ENCODE data around the gene LGALS3BP.

Gene LGALS3BP

DNA sequence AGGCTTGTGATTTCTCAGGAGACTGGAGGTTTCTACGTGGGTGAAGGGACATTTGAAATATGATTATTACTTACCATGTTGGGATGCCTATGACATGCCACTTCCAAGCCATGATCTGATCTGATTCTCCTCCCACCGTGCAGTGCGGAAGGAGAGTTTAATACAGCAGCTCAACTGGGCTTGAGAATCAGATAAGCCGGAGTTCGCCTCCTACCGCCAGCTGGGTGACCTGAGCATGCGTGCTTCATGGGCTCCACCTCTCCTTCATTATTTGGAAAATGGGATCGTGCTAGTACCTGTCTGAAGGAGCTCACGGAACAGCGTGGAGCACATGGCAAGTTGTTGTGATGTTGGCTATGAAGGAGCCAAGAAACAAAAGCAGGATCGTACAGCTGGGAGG, 42.2 kb downstream of the LGALS3BP start:
- Mint-ChIP-seq H3K36me3 (ENCODE audit: low read depth) (no peaks in the 10 kb centered on the region), H3K9me3 (no peaks in the 10 kb centered on the region), H3K4me1 (ENCODE audit: low read depth) (peaks cover 8% of the 10 kb centered on the region), H3K27ac (no peak overlapping the region), H3K27me3 (no peaks in the 10 kb centered on the region), H3K4me3 (no peak overlapping the region)

DNA sequence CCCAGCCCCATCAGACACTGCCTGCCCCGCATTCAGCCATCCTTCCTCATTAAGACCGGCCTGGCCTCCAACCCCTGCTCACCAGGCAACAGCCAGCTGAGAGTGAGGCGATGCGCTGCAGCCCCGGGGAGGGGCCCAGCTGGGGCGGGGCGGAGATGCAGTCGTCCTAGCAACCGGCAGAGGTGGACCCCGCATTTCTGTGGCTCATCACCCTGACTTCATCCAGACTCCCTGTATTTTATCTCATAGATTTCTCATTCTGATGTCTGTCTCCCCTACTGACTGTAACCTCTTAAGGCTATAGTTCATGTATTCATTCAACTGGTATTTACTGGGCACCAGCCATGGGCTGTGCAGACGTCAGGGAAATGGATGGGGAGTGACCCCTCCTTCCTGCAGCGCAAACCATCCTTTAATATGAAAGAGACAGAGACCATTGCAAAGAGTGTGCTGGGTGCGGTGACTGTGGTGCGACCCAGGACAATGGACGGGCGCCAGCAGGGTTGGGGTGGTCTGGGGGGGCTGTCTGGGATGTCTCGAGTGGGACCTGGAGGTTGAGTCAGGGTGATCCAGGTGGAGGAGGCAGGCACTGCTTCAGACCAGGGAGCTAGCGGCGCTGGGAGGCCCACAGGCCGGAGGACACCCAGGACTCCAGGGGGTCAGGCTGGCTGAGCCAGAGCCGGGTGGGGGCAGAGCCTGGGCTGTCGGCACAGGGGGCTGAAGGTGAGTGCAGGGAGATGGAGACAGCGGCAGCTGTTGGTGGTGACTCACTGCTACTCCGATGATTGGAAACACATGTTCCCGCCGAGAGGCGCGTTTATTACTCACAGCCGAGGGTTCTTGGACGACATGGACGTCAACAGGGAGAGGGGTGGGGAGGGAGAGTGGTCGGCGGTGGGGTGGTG, 44.1 kb downstream of the LGALS3BP start:
- no peaks in the 10 kb centered on the region for H3K36me3 Mint-ChIP-seq (ENCODE audit: low read depth)
- peaks cover 8% of the 10 kb centered on the region for H3K4me1 Mint-ChIP-seq (ENCODE audit: low read depth)
- H3K4me3 Mint-ChIP-seq: no peak overlapping the region
- no peaks in the 10 kb centered on the region for H3K9me3 Mint-ChIP-seq
- H3K27me3 Mint-ChIP-seq: no peaks in the 10 kb centered on the region
- no peak overlapping the region for H3K27ac Mint-ChIP-seq

DNA sequence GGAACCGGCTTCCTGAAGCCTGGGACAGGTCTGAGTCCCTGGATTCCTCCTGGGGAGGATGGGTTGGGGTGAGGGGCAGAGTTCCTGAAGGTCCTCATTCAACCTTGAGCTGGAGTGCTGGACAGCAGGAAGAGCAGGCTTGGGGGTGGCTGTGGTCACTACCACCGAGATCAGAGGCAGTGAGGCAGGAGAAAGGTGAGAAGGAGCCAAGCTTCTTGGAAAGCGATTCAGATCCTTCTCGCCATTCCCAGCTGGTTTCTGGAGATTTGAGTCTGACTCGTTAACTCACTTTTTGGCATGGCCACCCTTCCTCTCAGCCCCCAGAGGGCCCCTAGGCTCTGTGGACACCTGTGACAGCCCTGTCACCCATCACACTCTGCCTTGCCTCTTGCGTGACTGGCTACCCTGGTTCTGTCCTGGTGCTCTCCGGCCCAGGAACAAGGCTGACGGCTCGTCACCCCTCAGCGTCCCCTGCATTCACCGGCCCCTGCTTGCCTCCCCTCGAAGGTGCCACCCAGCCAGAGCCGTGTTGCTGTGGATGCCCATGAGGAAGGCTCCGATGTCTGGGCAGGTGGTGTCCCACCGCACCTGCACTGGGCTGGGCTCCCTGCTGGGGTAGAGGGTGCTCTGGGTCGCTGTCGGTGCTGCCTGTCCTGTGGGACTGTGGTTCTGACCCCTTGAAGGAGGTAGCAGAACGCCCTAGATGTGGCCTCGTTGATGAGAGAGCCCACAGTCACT, 44.9 kb downstream of the LGALS3BP start:
- no peaks in the 10 kb centered on the region for H3K9me3 Mint-ChIP-seq
- H3K36me3 Mint-ChIP-seq (ENCODE audit: low read depth): no peaks in the 10 kb centered on the region
- H3K4me1 Mint-ChIP-seq (ENCODE audit: low read depth): peaks cover 8% of the 10 kb centered on the region
- H3K4me3 Mint-ChIP-seq: no peak overlapping the region
- no peaks in the 10 kb centered on the region for H3K27me3 Mint-ChIP-seq
- peak overlapping the region; percentile 55 for H3K27ac Mint-ChIP-seq

DNA sequence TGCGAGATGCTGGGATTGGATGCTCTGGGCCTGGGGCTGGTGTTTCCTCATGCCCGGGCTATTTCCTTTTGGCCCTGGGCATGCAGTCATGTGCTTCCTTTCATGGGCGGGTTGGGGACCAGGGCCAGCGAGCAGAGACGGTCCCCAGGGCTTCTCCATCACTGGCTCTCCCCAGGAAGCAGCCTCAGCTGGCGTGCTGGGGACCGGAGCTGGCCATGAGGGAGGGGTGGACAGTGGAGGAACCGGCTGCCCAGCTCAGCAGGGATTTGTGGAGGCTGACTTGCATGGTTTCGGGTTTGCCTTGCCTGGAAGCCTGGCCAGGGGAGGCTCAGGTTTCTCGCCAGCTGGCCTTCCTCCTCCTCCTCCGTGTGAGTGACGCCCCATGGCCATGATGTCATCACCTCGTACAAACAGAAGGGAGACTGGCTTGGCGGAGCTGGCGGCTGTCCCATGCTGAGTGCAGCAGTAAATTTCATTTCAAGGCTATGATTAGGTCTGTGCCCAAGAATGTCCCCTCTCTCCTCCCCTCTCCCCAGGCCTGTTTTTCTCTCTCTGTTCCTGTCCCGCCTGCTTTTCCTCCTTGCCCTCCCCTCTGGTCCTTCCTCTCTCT, 45.7 kb downstream of the LGALS3BP start:
- H3K27ac Mint-ChIP-seq: peak overlapping the region; percentile 55

DNA sequence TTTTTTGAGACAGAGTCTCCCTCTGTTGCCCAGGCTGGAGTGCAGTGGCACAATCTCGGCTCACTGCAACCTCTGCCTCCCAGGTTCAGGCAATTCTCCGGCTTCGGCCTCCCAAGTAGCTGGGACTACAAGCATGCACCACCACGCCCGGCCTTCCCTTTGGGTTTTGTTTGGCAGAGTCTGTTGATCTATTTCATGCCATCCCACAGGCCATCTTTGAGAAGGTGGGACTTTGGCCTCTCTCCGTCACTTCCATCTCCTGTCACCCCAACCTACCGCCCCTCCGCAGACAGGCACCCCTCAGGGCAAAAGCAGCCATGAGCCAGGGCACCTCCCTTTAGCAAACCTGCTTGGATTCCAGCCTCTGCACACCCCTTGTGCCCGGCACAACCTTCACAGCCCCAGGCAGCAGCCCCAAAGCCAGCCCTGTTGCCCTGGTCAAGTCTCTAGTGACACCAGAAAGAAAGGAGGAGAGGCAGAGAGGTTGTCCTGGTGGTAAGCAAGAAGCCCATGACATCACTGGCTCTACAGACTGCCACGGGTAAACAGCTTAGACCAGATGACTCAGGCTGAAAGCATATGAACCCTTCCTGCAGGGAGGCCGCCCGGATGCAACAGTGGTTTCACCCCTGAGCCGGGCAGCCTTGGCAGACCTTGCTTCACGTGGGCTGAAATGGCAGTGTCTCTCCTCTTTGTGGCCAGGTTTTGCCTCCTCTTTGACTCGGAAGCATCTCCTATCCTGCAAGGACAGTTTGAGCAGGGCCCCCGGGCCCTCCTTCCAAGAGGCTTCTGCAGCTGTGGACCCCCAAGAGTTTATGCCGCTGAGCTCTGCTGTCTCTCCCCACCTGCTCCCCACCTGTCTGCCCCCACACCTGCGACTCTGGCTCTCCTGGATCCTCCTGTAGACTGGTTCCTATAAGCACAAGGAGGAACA, 46.4 kb downstream of the LGALS3BP start:
- H3K4me1 Mint-ChIP-seq (ENCODE audit: low read depth): peaks cover 8% of the 10 kb centered on the region
- H3K27ac Mint-ChIP-seq: no peak overlapping the region
- H3K9me3 Mint-ChIP-seq: no peaks in the 10 kb centered on the region
- H3K27me3 Mint-ChIP-seq: no peaks in the 10 kb centered on the region
- no peak overlapping the region for H3K4me3 Mint-ChIP-seq
- H3K36me3 Mint-ChIP-seq (ENCODE audit: low read depth): no peaks in the 10 kb centered on the region

More for the DNA sequence above, 45.7 kb downstream of the LGALS3BP start:
- H3K4me3 Mint-ChIP-seq: no peak overlapping the region
- H3K9me3 Mint-ChIP-seq: no peaks in the 10 kb centered on the region
- H3K36me3 Mint-ChIP-seq (ENCODE audit: low read depth): no peaks in the 10 kb centered on the region
- H3K4me1 Mint-ChIP-seq (ENCODE audit: low read depth): peaks cover 8% of the 10 kb centered on the region
- no peaks in the 10 kb centered on the region for H3K27me3 Mint-ChIP-seq

DNA sequence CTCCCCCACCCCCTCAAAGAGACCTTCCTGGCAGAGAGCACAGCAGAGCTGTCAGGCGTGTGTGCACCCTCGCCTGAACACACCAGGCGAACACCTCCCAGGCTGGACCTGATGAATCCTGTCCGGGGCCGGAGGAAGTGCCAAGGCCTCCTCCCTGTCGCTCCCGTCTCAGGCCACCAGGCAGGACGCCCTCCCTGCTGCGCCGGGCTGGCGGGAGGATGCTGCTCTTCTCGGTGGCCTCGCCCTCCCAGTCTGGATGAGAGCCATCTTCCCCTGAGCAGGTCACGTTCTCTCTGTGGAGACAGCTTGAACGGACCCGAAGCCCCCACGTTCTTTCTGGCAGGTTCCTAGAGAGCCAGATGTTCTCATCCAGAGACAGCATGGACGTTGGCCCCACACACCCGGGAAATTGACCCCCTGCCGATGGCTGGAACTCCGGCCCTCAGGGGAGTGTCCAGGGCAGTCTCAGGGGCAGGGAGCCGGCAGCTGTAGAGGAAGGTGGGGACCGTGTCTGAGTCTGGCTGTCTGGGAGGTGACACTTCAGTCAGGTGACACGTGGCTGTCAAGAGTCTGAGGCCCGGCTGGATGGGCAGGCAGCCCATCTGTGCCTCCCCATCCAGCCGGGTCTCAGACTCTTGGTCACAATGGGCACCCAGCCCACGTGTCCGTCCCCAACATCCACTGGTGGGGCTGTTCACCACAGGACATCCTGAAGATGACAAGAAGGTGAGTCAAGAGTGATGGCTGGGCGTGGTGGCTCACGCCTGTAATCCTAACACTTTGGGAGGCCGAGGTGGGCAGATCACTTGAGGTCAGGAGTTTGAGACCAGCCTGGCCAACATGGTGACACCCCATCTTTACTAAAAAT, 49.6 kb downstream of the LGALS3BP start:
- Mint-ChIP-seq H3K9me3 (no peaks in the 10 kb centered on the region), H3K4me1 (ENCODE audit: low read depth) (peaks cover 8% of the 10 kb centered on the region), H3K36me3 (ENCODE audit: low read depth) (no peaks in the 10 kb centered on the region)

DNA sequence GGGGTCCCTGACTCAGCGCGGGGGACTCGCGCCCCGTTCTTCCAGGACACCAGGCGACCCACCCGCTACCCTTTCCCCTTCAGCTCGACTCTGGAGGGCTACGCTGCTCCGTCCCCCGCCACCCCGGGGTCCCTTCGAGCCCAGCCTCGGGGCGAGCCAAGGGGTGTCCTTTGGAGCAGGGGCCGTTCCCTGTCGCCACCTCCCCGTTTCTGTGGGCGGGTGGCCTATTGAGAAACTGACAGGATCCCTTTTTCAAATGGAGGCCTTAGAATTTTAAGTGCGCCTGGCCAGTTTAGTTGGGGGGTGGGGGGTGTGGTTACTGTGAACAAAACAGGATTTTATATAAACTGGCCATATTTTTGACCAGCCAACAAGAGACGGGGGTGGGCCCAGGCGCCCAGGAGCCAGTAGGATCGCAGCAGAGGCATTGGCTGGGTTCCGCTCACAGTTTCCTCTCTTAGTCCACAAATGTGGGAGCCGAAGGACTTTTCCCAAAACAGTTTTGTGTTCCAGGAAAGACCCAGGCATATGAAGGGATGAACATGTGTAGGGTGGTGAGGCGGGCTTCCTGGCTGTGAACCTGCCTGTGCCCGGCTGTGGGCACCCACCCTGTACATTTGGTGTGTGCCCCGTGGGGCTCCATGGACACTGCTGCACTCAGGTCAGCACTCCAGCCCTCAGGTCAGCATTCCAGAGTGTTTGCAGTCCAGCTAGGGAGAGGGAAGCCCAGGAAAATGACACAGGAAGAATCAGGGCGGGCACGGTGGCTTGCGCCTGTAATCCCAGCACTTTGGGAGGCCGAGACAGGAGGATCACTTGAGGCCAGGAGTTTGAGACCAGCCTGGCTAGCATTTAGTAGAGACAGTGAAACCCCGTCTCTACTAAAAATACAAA, 53.8 kb downstream of the LGALS3BP start:
- H3K27ac Mint-ChIP-seq: no peak overlapping the region
- H3K27me3 Mint-ChIP-seq: peaks cover 8% of the 10 kb centered on the region
- H3K36me3 Mint-ChIP-seq (ENCODE audit: low read depth): no peaks in the 10 kb centered on the region
- H3K4me3 Mint-ChIP-seq: no peak overlapping the region
- H3K4me1 Mint-ChIP-seq (ENCODE audit: low read depth): peaks cover 13% of the 10 kb centered on the region
- no peaks in the 10 kb centered on the region for H3K9me3 Mint-ChIP-seq

More for the DNA sequence above, 49.6 kb downstream of the LGALS3BP start:
- Mint-ChIP-seq H3K4me3 (no peak overlapping the region), H3K27ac (no peak overlapping the region), H3K27me3 (peaks cover 8% of the 10 kb centered on the region)

DNA sequence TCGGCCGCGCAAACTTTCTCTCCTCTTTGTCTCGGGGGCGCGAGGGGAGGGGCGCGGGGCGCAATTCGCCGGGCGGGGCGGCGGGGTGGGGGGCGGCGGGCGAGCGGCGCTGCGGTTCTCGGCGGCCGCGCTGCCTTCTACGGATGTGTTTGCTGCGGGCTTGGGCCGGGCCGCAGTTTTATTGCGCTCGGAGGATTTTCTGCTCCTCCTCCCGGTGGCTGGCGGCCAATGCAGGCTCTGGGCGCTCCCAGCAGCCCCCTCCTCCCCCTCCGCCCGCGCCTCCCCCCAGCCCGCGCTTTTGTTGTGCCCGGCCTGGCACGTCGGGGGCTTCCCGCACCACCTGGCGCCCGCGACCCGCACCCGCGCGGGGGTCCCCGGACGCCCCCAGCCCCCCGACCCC, 54.5 kb downstream of the LGALS3BP start, which contains the start of gene TIMP2:
Gene TIMP2, minus strand, starts transcription at position 154 of the 400 bp plus-strand sequence. CDS start 299 bp downstream, outside the sequence.
- Mint-ChIP-seq H3K4me1 (ENCODE audit: low read depth) (peaks cover 13% of the 10 kb centered on the region), H3K27me3 (peaks cover 8% of the 10 kb centered on the region), H3K36me3 (ENCODE audit: low read depth) (no peaks in the 10 kb centered on the region), H3K9me3 (no peaks in the 10 kb centered on the region), H3K4me3 (peak within 1 kb of the TSS; percentile 55), H3K27ac (no peak within 1 kb of the TSS)

DNA sequence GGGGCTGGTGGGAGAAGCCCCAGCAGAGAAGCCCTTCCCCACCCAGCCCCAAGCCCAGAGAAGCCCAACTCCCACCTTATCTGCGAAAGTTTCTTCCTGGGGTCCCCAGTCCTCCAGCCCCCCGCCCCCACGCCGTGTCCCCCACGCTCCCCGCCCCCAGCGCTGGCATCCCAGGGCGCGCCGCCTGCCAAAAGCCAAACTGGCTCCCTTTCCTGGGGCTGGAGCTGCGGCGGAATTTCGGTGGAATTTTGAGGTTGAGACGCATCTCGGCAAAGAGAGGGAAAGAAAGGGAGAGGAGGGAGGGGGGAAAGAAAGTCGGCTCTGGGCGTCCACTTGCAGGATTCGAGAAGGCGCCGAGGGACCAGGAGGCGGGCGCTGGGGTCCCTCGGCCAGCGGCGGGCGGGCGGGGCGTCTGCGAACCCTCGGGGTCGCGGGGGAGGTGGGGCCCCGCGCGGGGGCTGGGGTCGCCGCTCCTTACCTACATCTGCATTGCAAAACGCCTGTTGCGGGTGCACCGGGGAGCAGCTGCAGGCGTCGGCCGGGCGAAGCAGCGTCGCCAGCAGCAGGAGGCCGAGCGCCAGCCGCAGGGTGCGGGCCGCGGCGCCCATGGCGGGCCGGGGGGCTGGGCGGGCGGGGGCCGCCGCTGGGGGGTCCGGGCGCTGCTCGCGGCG, 55.1 kb downstream of the LGALS3BP start:
- Mint-ChIP-seq H3K4me1 (ENCODE audit: low read depth) (peaks cover 13% of the 10 kb centered on the region), H3K36me3 (ENCODE audit: low read depth) (no peaks in the 10 kb centered on the region), H3K27me3 (peaks cover 8% of the 10 kb centered on the region)

DNA sequence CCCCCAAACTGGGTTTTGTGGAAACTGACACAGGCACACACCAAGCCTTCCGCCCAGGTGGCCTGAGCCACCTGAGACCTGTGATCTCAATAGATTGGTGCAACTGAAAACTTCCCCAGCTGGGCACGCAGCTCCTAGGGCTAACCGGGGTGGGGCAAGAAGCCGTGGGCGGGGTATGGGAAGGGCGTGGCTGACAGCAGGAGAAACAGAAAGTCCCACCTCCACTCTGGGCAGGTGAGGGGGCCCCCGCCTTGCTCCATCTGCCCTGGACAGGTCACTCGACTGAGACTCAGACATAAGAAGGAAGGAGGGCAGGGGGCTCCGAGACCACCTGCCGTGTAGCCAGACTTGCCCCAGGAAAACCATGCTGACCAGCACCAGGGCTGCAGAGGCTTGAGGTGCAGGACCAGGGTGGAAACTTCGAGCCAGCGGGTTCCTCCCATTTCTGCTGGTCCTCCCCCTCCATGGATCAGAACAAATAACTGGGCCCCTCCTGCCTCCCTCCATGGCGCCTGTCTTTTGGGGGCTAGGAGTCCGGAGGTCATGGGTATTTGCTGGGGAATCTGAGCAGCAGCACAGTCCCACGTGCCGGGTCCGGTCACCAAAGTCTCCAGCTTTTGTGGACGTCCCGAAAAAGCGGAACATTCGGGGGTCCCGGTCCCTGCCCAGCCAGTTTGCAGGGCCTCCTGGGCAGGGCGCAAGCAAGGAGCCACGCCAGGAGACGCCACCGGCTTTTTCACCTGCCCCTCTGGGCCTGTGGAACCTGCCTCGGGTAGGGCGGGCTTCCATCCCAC, 55.9 kb downstream of the LGALS3BP start:
- Mint-ChIP-seq H3K36me3 (ENCODE audit: low read depth) (no peaks in the 10 kb centered on the region), H3K27me3 (peaks cover 8% of the 10 kb centered on the region), H3K4me1 (ENCODE audit: low read depth) (peaks cover 13% of the 10 kb centered on the region), H3K9me3 (no peaks in the 10 kb centered on the region), H3K4me3 (peak overlapping the region; percentile 55), H3K27ac (peak overlapping the region; percentile 51)

More for the DNA sequence above, 55.1 kb downstream of the LGALS3BP start:
- no peaks in the 10 kb centered on the region for H3K9me3 Mint-ChIP-seq
- H3K4me3 Mint-ChIP-seq: no peak overlapping the region
- no peak overlapping the region for H3K27ac Mint-ChIP-seq

DNA sequence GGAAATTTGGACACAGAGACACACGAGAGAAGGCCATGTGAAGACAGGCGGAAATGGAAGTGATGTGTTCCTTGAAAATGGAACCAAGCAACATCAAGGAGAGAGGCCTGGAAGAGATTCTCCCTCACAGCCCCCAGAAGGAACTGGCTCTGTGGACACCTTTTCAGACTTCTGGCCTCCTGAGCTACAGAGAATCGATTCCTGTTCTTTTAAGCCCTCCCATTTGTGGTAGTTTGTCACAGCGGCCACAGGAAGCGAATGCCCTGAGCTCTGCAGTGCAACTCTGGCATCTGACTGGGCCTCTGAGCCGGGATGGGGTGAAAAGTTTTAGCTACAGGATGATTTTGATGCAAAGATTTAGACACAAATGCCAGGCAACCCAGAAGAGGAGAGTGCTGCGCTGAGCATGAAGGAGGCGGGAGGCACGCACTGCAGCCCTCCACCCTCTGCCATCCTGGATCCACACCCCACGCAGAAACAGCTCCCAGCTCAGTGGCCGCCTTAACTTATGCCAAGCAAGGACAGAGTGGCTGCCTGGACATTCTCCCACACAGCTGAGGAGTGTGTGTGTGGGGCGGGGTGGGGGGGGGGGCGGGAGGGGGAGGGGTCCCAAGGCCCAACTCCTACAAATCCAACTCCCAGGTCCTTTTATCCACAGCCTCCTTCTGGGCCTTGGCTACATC, 56.8 kb downstream of the LGALS3BP start:
- Mint-ChIP-seq H3K4me3 (peak overlapping the region; percentile 55), H3K4me1 (ENCODE audit: low read depth) (peaks cover 15% of the 10 kb centered on the region), H3K36me3 (ENCODE audit: low read depth) (no peaks in the 10 kb centered on the region), H3K27me3 (peaks cover 8% of the 10 kb centered on the region), H3K9me3 (no peaks in the 10 kb centered on the region), H3K27ac (no peak overlapping the region)
